CD4-positive, alpha-beta T cell (primary cell): ENCODE results near the gene FGFBP3. TPM values are rescaled to one million over a fixed set of nuclear protein-coding genes. Genes with fewer than 3 reads are reported as not detected.

Experiments used
- ATAC-seq: fragments of 200-7000 bp; cut with Tn5 transposase; one replicate; pipeline ENCODE4 v1.10.0; 2022; ENCODE audit warnings: mild to moderate bottlenecking; ENCODE audit not compliant: poor library complexity
- CTCF ChIA-PET: fragments of 350-600 bp; sonication (Branson Sonifier 250); formaldehyde crosslinking; loops from one replicate; lab custom pipeline; 2021; ENCODE audit warnings: antibody characterized with exemption, inconsistent platforms; lab: Charles Lee
- POLR2A ChIA-PET: fragments of 350-600 bp; sonication (Branson Sonifier 250); formaldehyde crosslinking; loops from one replicate; lab custom pipeline; 2021; ENCODE audit warnings: antibody characterized with exemption, inconsistent platforms; lab: Charles Lee
- DNase-seq, 14 experiments: peaks; one replicate each; pipeline ENCODE4 v3.0.0-alpha.2; 2013 to 2020; ENCODE audit warnings: mixed read lengths in 2 of 14
- H3K27ac ChIP-seq, 2 donors: one replicate each; pipeline versions ENCODE4 v1.5.1 to v1.7.0; 2013; ENCODE audit warnings: low read length in 2 of 2, low read depth in 1 of 2, mild to moderate bottlenecking in 1 of 2
- H3K27me3 ChIP-seq, 2 experiments: 1 replicate in 1 of 2; 2 replicates in 1 of 2; pipeline versions ENCODE4 v1.6.1 to v1.7.0; 2013; ENCODE audit warnings: low read length in 2 of 2, control low read depth in 1 of 2, mild to moderate bottlenecking in 1 of 2, moderate library complexity in 1 of 2; ENCODE audit not compliant: insufficient read depth in 2 of 2, control insufficient read depth in 1 of 2
- H3K36me3 ChIP-seq: one replicate; pipeline ENCODE4 v1.6.1; 2013; ENCODE audit warnings: low read length, control low read depth; ENCODE audit not compliant: insufficient read depth
- H3K4me1 ChIP-seq: one replicate; pipeline ENCODE4 v1.6.1; 2013; ENCODE audit warnings: low read length, control low read depth; ENCODE audit not compliant: insufficient read depth
- H3K4me3 ChIP-seq: one replicate; pipeline ENCODE4 v1.5.1; 2013; ENCODE audit warnings: mild to moderate bottlenecking, low read length, moderate library complexity
- H3K9me3 ChIP-seq, 2 experiments: 1 replicate in 1 of 2; 2 replicates in 1 of 2; pipeline versions ENCODE4 v1.6.1 to v1.7.0; 2013; ENCODE audit warnings: low read length in 2 of 2, mild to moderate bottlenecking in 2 of 2, control low read depth in 1 of 2, moderate library complexity in 1 of 2; ENCODE audit not compliant: control insufficient read depth in 1 of 2, insufficient read depth in 1 of 2
- H3K27ac Mint-ChIP-seq: one replicate; pipeline ENCODE4 v1.8.0; 2020; ENCODE audit warnings: mixed read lengths
- H3K27me3 Mint-ChIP-seq: one replicate; pipeline ENCODE4 v1.8.0; 2021; ENCODE audit warnings: mixed read lengths
- H3K36me3 Mint-ChIP-seq: one replicate; pipeline ENCODE4 v1.8.0; 2021; ENCODE audit warnings: low read depth, mixed read lengths
- H3K4me1 Mint-ChIP-seq: one replicate; pipeline ENCODE4 v1.8.0; 2021; ENCODE audit warnings: low read depth, mixed read lengths
- H3K4me3 Mint-ChIP-seq: one replicate; pipeline ENCODE4 v1.8.0; 2020; ENCODE audit warnings: mild to moderate bottlenecking, mixed read lengths
- H3K9me3 Mint-ChIP-seq: one replicate; pipeline ENCODE4 v1.8.0; 2020; ENCODE audit warnings: mixed read lengths
- intact Hi-C, 2 experiments: fragments of 100-400 bp; cut with DNase I in 1 of 2; cut with micrococcal nuclease in 1 of 2; formaldehyde crosslinking; loops; one replicate each; pipeline versions ENCODE4 v1.15.1 to v1.9.0; 2023 to 2025; cut with DNase I, micrococcal nuclease
- total RNA-seq, 174 experiments: library from RNA in 2 of 174; stranded (reverse) in 2 of 174; gene quantifications; one replicate each; pipeline ENCODE4 v1.2.3 and lab custom pipeline; 2021 to 2026
- TF ChIP-seq, protein P1 (sequence below): fragments of 200-600 bp; IDR thresholded peaks from one replicate; pipeline ENCODE4 v1.8.0; 2022; ENCODE audit warnings: antibody characterized with exemption, mild to moderate bottlenecking

Gene FGFBP3
- total RNA-seq, 2 experiments from 2014 or later = 1.4 to 1.5 TPM

DNA sequence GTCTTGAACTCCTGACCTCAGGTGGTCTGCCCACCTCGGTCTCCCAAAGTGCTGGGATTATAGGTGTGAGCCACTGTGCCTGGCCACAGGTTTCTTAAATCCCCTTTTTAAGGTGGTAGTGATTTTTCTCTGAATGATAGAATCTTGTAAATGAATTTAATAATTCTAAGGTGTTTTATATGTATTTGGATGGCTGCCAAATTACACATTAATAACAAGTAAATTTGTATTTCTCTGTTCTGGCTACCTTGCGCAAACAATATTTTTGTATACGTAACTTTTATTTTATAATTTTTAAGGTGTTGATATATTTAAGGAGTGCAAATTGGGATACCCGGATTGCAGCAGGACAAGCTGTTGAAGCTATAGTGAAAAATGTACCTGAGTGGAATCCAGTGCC is 30.4 kb upstream of the FGFBP3 start:
- no peaks in the 10 kb centered on the region for H3K9me3 ChIP-seq
- peaks cover 55% of the 10 kb centered on the region for H3K36me3 ChIP-seq
- intact Hi-C loops = no loop called here
- Mint-ChIP-seq H3K27me3 (no peaks in the 10 kb centered on the region), H3K9me3 (no peaks in the 10 kb centered on the region), H3K4me1 (peaks cover 35% of the 10 kb centered on the region), H3K27ac (no peak overlapping the region), H3K4me3 (no peak overlapping the region), H3K36me3 (peaks cover 76% of the 10 kb centered on the region)
- TF ChIP-seq, protein P1, sequence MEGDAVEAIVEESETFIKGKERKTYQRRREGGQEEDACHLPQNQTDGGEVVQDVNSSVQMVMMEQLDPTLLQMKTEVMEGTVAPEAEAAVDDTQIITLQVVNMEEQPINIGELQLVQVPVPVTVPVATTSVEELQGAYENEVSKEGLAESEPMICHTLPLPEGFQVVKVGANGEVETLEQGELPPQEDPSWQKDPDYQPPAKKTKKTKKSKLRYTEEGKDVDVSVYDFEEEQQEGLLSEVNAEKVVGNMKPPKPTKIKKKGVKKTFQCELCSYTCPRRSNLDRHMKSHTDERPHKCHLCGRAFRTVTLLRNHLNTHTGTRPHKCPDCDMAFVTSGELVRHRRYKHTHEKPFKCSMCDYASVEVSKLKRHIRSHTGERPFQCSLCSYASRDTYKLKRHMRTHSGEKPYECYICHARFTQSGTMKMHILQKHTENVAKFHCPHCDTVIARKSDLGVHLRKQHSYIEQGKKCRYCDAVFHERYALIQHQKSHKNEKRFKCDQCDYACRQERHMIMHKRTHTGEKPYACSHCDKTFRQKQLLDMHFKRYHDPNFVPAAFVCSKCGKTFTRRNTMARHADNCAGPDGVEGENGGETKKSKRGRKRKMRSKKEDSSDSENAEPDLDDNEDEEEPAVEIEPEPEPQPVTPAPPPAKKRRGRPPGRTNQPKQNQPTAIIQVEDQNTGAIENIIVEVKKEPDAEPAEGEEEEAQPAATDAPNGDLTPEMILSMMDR = no peak
- DNase-seq (no peak), ATAC-seq (no peak)
- H3K27ac ChIP-seq = no peak overlapping the region
- POLR2A ChIA-PET = no interaction called here
- no peak overlapping the region for H3K4me3 ChIP-seq
- H3K4me1 ChIP-seq = no peaks in the 10 kb centered on the region
- no peaks in the 10 kb centered on the region for H3K27me3 ChIP-seq
- CTCF ChIA-PET = interaction anchor here (2.1 kb wide), 1 partner anchor 15 kb away, joined by 7 read pairs; the partner anchor contains the start of gene BTAF1

DNA sequence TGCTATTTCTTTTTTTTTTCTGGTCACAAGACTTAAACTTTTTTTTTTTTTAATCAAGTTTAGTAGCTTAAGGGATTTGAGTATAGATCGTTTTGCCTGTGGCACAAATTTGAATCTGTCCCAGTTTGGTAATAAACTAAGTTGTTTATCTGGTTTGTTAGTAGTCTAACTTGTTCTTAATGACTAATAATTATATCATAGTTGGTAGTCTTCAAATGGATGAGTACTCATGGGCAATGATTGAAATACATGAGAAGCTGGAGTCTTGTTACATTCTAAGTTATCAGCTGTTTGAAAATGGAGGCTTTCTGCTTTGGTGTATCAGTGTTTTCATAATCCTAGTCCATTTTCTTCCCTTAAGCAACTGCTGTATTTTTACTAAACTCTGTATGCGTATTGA is 26.6 kb upstream of the FGFBP3 start:
- Mint-ChIP-seq H3K4me3 (no peak overlapping the region), H3K36me3 (peaks cover 71% of the 10 kb centered on the region), H3K4me1 (peaks cover 66% of the 10 kb centered on the region), H3K27ac (no peak overlapping the region), H3K27me3 (no peaks in the 10 kb centered on the region), H3K9me3 (no peaks in the 10 kb centered on the region)
- H3K4me1 ChIP-seq = no peaks in the 10 kb centered on the region
- H3K27me3 ChIP-seq = no peaks in the 10 kb centered on the region
- ChIA-PET POLR2A (interaction anchor here (0.6 to 1.0 kb wide), 2 partner anchors 12 to 755 kb away, joined by 3 read pairs; partner anchors contain the start of gene BTAF1), CTCF (interaction anchor here (0.9 kb wide), 1 partner anchor 27 kb away, joined by 3 read pairs; the partner anchor contains the start of gene FGFBP3)
- H3K36me3 ChIP-seq = peaks cover 42% of the 10 kb centered on the region
- ATAC-seq (no peak), DNase-seq (no peak)
- no peak overlapping the region for H3K27ac ChIP-seq
- TF ChIP-seq, protein P1 = no peak
- intact Hi-C loops = no loop called here
- no peaks in the 10 kb centered on the region for H3K9me3 ChIP-seq
- H3K4me3 ChIP-seq = no peak overlapping the region

DNA sequence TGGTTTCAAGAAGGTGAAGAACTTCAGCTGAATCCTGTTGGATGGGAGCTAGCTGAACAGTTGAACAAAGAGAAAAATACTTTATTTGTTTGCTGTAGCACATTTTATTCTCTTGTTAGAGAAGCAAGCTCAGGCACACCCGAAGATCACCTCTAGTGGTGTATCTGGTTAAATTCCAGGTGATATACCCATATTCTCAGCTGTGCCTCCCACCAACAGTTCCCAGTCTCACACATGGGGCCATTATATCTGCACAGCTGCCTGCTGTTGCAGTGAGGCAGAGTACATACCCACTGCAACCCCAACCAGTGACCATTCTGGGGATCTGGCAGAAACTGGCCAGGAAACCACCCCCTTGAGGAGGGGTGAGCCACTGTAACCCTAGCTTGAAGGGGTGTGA is 23.5 kb upstream of the FGFBP3 start:
- H3K4me1 Mint-ChIP-seq = peaks cover 77% of the 10 kb centered on the region
- H3K9me3 ChIP-seq = no peaks in the 10 kb centered on the region
- H3K27ac Mint-ChIP-seq = no peak overlapping the region
- no peak overlapping the region for H3K27ac ChIP-seq
- H3K4me3 Mint-ChIP-seq = no peak overlapping the region
- H3K9me3 Mint-ChIP-seq = no peaks in the 10 kb centered on the region
- H3K4me3 ChIP-seq = no peak overlapping the region
- peaks cover 57% of the 10 kb centered on the region for H3K36me3 Mint-ChIP-seq
- intact Hi-C loops = no loop called here
- H3K27me3 Mint-ChIP-seq = no peaks in the 10 kb centered on the region
- POLR2A ChIA-PET = interaction anchor here (1.6 kb wide), 1 partner anchor 9 kb away, joined by 8 read pairs; the partner anchor contains the start of gene BTAF1
- CTCF ChIA-PET = no interaction called here
- DNase-seq = no peak
- H3K27me3 ChIP-seq = no peaks in the 10 kb centered on the region
- TF ChIP-seq, protein P1 = no peak
- H3K4me1 ChIP-seq = peaks cover 5% of the 10 kb centered on the region
- no peak for ATAC-seq
- H3K36me3 ChIP-seq = peaks cover 45% of the 10 kb centered on the region
